OCI-LY1 (cell line): ENCODE measurements around the gene POLR1B.

ENCODE experiments used
- EZH2 ChIP-seq: fragments of 200-600 bp; sonication (generic), shearing (Covaris generic); IDR thresholded peaks from 2 replicates; pipeline ENCODE4 v1.8.0; 2017; ENCODE audit warnings: borderline replicate concordance, mixed run types, mild to moderate bottlenecking, antibody characterized with exemption, low read length, moderate library complexity, mixed read lengths
- TF ChIP-seq, protein P1 (sequence below): fragments of 200-600 bp; sonication (generic), shearing (Covaris generic); IDR thresholded peaks from 2 replicates; pipeline ENCODE4 v1.5.1; 2017; ENCODE audit warnings: mild to moderate bottlenecking, antibody characterized with exemption, low read length, moderate library complexity, mixed read lengths

DNA sequence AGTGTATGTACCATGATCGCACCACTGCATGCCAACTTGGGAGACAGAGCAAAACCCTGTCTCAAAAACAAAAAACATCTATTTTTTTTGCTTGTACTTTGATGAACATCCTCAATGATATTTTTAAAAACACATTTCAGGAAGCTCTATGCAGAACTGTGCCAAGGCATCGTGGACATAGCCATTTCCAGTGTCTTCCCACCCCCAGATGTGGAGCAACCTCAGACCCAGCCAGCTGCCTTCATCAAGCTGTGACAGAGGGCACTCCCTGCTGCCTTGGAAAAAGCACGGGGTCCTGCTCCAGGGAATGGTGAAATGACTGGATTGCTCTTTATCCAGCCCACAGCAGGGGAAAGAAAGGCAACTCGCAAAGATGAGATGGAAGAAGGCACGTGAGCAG, 13.7 kb upstream of the POLR1B start:
- TF ChIP-seq, protein P1, sequence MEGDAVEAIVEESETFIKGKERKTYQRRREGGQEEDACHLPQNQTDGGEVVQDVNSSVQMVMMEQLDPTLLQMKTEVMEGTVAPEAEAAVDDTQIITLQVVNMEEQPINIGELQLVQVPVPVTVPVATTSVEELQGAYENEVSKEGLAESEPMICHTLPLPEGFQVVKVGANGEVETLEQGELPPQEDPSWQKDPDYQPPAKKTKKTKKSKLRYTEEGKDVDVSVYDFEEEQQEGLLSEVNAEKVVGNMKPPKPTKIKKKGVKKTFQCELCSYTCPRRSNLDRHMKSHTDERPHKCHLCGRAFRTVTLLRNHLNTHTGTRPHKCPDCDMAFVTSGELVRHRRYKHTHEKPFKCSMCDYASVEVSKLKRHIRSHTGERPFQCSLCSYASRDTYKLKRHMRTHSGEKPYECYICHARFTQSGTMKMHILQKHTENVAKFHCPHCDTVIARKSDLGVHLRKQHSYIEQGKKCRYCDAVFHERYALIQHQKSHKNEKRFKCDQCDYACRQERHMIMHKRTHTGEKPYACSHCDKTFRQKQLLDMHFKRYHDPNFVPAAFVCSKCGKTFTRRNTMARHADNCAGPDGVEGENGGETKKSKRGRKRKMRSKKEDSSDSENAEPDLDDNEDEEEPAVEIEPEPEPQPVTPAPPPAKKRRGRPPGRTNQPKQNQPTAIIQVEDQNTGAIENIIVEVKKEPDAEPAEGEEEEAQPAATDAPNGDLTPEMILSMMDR, result no peak
- TF ChIP-seq EZH2, result no peak
